ENCODE measurements around the gene LOXL1. TPM values are rescaled to one million over a fixed set of nuclear protein-coding genes. Genes with fewer than 3 reads are reported as not detected.

Gene LOXL1
- total RNA-seq, 2 experiments from 2014 or later = 1.9 to 2.5 TPM

DNA sequence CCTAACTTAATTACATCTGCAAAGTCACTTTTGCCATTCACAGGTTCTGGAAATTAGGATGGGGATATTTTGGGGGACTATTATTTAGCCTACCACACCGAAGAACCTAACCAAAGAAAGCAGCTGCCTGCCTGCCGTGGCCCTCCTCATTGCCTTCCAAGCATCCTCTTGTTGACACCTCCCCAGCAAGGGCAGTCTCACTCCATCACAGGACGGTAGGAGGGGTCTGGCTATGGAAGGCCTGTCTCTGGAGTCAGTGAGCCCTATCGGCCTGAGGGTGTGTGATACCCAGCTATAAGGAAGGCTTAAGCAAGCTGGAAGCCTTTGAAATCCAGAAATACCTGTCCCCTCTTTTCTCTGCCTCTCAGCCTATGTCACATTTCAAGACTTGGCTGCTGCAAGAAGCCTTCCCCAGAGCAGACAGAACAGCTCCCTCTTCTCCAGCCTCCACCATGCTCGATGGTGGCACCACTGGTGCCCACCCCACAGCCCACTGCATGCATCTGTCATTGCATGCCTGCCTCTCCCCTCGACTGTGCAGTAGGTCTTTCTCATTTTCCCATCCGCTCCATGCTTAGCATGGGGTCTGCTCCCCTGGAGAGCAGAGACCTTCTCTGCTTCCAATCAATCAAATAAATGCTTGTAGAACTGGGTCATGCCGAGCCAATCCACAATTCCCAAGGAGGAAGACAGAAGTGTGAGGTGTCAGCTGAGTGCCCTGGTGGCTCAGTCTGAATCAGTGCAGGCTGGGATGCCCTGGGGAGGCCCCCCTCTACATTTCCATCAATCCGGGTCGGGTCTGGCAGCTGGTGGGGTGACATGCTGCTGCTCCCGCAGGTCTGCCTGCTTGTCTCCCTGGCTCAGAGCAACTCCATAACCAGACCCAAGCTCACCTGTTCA, 23.9 kb upstream of the LOXL1 start:
- ChIA-PET CTCF (interaction anchor here (0.5 to 1.2 kb wide), 3 partner anchors 28 to 1446 kb away, joined by 3 read pairs; no protein-coding TSS in a partner anchor), POLR2A (no interaction called here)
- DNase-seq (no peak), ATAC-seq (no peak)
- Mint-ChIP-seq H3K27ac (no peak overlapping the region), H3K36me3 (ENCODE audit: low read depth) (no peaks in the 10 kb centered on the region), H3K27me3 (no peaks in the 10 kb centered on the region), H3K4me1 (no peaks in the 10 kb centered on the region), H3K4me3 (no peak overlapping the region), H3K9me3 (ENCODE audit: low read depth) (no peaks in the 10 kb centered on the region)
- intact Hi-C loops (cut with DNase I, micrococcal nuclease) = no loop called here

DNA sequence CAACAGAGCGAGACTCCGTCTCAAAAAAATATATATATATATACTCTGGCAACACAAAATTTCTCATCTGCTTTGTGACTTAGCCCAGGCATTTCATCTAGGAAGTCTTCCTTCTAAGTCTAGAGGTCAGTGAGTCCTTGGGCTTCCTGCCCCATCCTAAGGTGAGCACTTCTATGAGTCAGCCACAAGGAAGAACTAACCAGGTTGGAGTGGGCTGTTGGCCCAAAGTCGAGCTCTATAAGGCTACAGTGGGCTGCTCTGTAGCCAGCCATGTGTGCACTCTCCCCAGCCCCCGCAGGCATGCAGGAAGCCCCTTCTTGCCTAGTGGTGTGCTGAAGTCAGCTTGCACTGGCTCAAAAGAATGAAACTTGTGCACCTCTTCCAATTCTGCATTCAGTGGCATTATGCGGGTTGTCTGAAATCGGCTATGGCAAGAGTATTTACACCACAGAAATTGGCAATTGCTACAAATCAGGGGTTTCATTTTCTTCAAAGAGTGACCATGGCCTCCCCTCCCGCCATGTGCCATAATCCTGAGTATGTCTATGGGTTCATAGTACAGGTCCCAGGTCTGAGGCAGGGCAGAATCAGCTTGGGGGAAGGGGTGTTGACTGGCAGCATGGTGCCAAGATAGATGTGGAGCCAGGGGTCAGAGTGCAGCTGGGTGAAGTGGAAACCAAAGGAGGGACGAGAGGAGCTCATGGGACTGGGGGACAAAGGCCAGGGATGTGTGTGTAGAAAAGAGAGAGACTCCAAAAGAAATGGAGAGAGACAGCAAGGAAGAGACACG, 22.0 kb upstream of the LOXL1 start:
- ChIA-PET CTCF (interaction anchor here (0.8 to 8.0 kb wide), 3 partner anchors 11 to 53 kb away, joined by 3 to 70 read pairs (median 14); partner anchors contain the start of gene TBC1D21), POLR2A (no interaction called here)
- Mint-ChIP-seq H3K36me3 (ENCODE audit: low read depth) (no peaks in the 10 kb centered on the region), H3K27ac (no peak overlapping the region), H3K27me3 (no peaks in the 10 kb centered on the region), H3K9me3 (ENCODE audit: low read depth) (no peaks in the 10 kb centered on the region), H3K4me3 (no peak overlapping the region), H3K4me1 (no peaks in the 10 kb centered on the region)
- DNase-seq = no peak
- intact Hi-C loops (cut with DNase I, micrococcal nuclease) = no loop called here
- no peak for ATAC-seq

DNA sequence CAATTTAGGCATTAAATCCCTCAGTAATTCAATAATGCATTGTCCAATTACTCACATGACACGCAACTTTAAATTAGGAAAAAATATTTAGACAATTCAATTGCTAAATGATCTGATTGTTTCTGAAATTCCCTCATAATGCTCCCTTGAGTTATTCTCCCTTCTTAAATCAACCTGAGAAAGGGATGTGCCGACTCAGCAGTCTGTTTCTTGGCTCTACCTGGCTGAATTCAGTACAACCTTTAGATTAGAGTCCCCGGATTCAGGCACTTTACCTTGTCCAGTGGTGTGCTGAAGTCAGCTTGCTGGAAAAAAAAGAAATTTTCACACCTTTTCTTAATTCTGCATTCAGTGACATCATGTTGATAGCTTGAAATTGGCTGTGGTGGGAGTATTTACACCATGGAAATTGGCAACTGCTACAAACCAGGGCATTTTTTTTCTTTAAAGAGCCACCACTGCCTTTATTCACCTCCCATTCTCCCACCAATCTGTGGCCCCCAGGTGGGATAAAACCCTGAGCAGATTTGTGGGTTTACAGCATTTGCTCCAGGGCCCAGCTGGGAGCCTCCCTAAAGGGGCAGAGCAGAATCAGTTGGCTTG, 20.9 kb upstream of the LOXL1 start:
- intact Hi-C loops (cut with DNase I, micrococcal nuclease) = no loop called here
- Mint-ChIP-seq H3K4me1 (no peaks in the 10 kb centered on the region), H3K27me3 (no peaks in the 10 kb centered on the region), H3K4me3 (no peak overlapping the region), H3K27ac (no peak overlapping the region), H3K36me3 (ENCODE audit: low read depth) (no peaks in the 10 kb centered on the region), H3K9me3 (ENCODE audit: low read depth) (no peaks in the 10 kb centered on the region)
- ChIA-PET CTCF (interaction anchor here (0.6 to 8.0 kb wide), 7 partner anchors 10 to 54 kb away, joined by 3 to 70 read pairs (median 7); partner anchors contain the start of gene TBC1D21), POLR2A (no interaction called here)
- DNase-seq (no peak), ATAC-seq (no peak)

DNA sequence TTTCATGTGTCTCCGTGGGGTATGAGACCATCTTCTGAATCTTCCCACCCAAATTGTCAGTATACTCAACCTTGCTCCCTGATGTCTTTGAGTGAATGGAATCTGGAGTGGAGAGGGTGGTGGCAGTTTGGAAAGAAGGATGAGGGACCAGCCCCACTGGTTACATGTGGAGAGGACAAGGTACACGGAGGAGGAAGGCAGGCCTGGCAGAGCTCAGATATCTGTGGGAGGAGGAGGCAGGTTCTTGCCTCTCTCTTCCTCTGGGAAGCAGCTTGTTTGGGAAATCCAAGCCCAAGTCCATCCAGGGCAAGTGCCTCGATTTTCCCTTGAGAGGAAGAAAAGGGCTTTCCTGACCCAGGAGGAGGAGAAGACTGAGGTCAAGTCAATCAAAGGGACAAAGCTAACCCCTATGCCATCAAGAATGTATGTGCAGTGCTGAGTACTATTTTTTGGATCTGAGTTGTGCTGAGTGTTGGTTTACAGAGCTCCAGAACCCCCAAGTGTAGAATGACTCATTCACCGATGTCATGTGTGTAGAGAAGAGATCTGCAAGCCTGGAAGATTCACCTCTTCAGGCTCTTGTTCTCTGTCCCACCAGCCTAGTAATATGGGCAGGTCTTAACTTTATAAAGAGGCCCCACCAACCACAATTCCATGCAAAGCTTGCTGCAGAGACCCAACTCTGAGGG, 19.8 kb upstream of the LOXL1 start:
- Mint-ChIP-seq H3K4me1 (no peaks in the 10 kb centered on the region), H3K27ac (no peak overlapping the region), H3K27me3 (no peaks in the 10 kb centered on the region), H3K36me3 (ENCODE audit: low read depth) (no peaks in the 10 kb centered on the region), H3K9me3 (ENCODE audit: low read depth) (no peaks in the 10 kb centered on the region), H3K4me3 (no peak overlapping the region)
- DNase-seq = no peak
- ATAC-seq = peak; percentile 36
- CTCF ChIA-PET = interaction anchor here (0.6 to 8.0 kb wide), 23 partner anchors 8 to 90 kb away, joined by 3 to 70 read pairs (median 6); partner anchors contain the start of gene TBC1D21
- intact Hi-C loops (cut with DNase I, micrococcal nuclease) = loop anchor here in 1 of 2 experiments (2.0 kb wide), 1 partner anchor 32 kb away; no protein-coding TSS in a partner anchor
- POLR2A ChIA-PET = no interaction called here

DNA sequence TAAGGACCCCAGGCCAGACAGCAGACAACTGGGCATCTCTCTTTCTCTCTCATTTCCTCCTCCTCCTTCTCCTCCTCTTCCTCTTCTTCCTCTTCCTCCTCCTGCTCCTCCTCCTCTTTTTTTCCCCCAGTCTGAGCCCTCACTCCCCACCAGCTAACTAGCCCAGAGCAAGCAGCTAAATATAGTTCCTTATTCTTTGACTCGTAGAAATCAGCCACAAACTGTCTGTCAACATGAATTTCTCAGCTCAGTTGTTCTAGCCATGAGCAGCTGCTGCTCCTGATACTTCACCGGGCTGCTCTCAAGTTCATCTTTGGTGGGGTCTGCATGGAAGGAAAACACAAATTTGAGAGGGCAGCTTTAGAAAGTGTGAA, 19.2 kb upstream of the LOXL1 start:
- Mint-ChIP-seq H3K27me3 (no peaks in the 10 kb centered on the region), H3K9me3 (ENCODE audit: low read depth) (no peaks in the 10 kb centered on the region), H3K4me3 (no peak overlapping the region), H3K4me1 (no peaks in the 10 kb centered on the region), H3K27ac (no peak overlapping the region), H3K36me3 (ENCODE audit: low read depth) (no peaks in the 10 kb centered on the region)
- intact Hi-C loops (cut with DNase I, micrococcal nuclease) = loop anchor here in 1 of 2 experiments (2.0 kb wide), 1 partner anchor 32 kb away; no protein-coding TSS in a partner anchor
- DNase-seq (no peak), ATAC-seq (no peak)
- POLR2A ChIA-PET = no interaction called here
- CTCF ChIA-PET = interaction anchor here (0.6 to 8.0 kb wide), 23 partner anchors 9 to 112 kb away, joined by 3 to 70 read pairs (median 6); partner anchors contain the start of gene TBC1D21

DNA sequence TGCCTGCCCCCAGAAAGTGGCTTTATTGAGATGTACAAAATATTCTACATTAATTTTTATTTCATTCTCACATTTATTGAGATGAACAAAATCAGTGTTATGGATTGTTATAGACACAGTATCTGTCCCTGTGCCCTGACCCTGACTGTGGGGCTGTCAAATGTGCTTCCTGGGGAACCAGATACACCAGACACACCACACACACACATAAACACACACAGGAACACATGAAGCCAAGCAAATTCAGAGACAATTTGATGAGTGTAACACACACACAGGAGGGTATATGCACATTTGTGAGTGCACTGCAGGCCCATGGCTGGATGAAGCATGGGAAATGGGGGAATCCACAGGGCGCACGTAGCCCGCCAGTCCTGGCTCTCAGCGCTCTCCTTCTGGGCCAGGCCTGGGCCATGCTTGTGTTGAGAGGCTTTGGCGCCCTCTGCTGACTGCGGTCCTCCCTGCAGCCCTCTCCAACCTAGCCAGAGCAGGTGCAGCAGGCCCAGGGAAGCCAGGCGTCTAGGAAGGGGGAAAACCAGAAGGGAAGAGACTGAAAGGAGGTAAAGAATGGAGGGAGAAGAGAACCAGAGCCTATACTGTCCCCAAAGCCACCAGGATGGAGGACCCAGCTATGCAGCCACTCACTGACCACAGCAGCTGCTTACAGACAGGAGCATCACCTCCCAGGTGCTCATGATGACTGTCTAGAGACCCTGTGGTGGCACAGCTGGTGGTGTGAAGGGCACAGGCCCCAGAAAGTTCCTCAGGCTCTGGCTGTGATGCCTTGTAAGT, 18.0 kb upstream of the LOXL1 start:
- intact Hi-C loops (cut with DNase I, micrococcal nuclease) = loop anchor here in 1 of 2 experiments (1.0 kb wide), 2 partner anchors 11 to 34 kb away; no protein-coding TSS in a partner anchor
- no peak overlapping the region for H3K27ac Mint-ChIP-seq
- POLR2A ChIA-PET = no interaction called here
- CTCF ChIA-PET = interaction anchor here (0.6 to 8.0 kb wide), 19 partner anchors 7 to 540 kb away, joined by 3 to 70 read pairs (median 6); partner anchors contain the start of gene TBC1D21
- H3K9me3 Mint-ChIP-seq (ENCODE audit: low read depth) = no peaks in the 10 kb centered on the region
- H3K4me1 Mint-ChIP-seq = no peaks in the 10 kb centered on the region
- no peaks in the 10 kb centered on the region for H3K36me3 Mint-ChIP-seq (ENCODE audit: low read depth)
- DNase-seq (peak; percentile 90), ATAC-seq (peak; percentile 100)
- H3K4me3 Mint-ChIP-seq = no peak overlapping the region
- no peaks in the 10 kb centered on the region for H3K27me3 Mint-ChIP-seq

DNA sequence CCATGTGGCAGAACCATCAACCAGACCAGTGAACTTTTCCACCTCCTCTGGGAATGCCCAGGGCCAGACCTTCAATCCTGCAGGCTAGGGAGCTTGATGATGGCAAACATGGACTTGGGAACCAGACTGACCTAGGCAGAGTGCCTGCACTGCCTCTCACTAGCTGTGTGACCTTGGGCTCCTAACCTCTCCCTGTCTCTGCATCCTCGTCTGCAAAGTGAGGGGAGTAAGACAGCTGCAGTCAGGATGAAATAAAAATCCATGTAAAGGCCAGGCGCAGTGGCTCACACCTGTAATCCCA, 17.5 kb upstream of the LOXL1 start:
- H3K27me3 Mint-ChIP-seq = no peaks in the 10 kb centered on the region
- H3K4me1 Mint-ChIP-seq = peaks cover 3% of the 10 kb centered on the region
- H3K27ac Mint-ChIP-seq = no peak overlapping the region
- POLR2A ChIA-PET = no interaction called here
- intact Hi-C loops (cut with DNase I, micrococcal nuclease) = loop anchor here in 1 of 2 experiments (1.0 kb wide), 2 partner anchors 11 to 34 kb away; no protein-coding TSS in a partner anchor
- ATAC-seq (no peak), DNase-seq (no peak)
- no peaks in the 10 kb centered on the region for H3K9me3 Mint-ChIP-seq (ENCODE audit: low read depth)
- no peak overlapping the region for H3K4me3 Mint-ChIP-seq
- no peaks in the 10 kb centered on the region for H3K36me3 Mint-ChIP-seq (ENCODE audit: low read depth)
- CTCF ChIA-PET = interaction anchor here (0.6 to 8.0 kb wide), 13 partner anchors 11 to 540 kb away, joined by 3 to 70 read pairs (median 5); partner anchors contain the start of gene TBC1D21

DNA sequence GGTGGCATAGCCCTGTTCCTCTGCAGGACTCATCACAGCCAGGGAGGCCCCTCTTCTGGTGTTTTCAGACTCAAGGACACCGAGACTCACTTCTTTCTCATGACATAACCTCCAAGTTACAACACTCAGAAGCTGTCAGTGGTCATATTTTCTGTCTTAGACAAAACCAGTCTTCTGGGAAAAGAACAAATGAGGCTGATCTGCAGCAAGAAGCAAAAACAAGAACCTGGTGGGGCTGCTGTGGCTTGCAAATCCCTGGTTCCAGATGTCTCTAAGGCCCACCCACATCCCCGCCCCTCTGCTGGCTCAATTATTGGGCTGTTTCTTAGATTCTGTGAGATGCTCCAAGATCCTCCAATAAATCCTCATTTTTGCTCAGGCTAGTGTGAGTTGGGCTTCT, 16.6 kb upstream of the LOXL1 start:
- H3K36me3 Mint-ChIP-seq (ENCODE audit: low read depth) = no peaks in the 10 kb centered on the region
- H3K9me3 Mint-ChIP-seq (ENCODE audit: low read depth) = no peaks in the 10 kb centered on the region
- ChIA-PET POLR2A (interaction anchor here (0.6 kb wide), 1 partner anchor 11 kb away, joined by 3 read pairs; no protein-coding TSS in a partner anchor), CTCF (interaction anchor here (0.6 to 8.0 kb wide), 10 partner anchors 11 to 56 kb away, joined by 3 to 70 read pairs (median 6); partner anchors contain the start of gene TBC1D21)
- H3K27ac Mint-ChIP-seq = no peak overlapping the region
- DNase-seq (no peak), ATAC-seq (no peak)
- intact Hi-C loops (cut with DNase I, micrococcal nuclease) = no loop called here
- H3K4me3 Mint-ChIP-seq = no peak overlapping the region
- no peaks in the 10 kb centered on the region for H3K27me3 Mint-ChIP-seq
- peaks cover 8% of the 10 kb centered on the region for H3K4me1 Mint-ChIP-seq

DNA sequence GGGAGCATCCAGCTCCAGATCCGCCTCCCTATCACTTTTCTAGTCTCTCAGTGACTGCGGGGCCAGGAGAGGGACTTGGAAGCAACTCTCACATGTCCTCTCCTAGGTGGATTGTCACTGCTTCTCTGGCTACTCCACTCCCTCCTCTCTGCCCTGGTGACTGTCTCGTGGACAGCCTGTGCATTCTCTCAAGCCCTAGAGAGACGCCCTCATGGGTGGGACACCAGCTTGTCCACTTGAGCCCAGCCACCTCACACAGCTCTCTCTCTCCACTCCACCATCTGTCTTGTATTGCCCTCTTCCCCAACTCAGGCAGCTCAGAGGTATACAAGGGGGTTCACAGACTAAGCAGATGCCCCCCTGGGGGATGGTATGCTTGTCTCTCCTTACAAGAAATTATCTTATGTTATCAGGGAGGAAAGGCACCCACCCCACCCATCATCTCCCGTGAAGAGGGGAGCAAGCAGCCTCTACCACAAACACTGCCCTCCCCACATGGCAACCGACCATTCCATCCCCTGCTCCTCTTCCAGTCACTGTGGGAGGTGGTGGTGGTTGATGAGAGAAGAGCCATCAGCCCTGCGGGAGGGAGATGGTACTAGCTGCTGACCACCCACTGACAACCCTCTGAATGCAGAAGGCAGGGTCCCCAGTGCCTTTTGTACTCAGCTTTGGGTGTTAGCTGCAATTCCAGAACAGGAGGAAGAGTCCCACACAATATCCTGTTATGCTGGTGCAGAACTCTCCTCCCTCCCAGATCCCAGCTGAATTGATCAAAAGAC, 15.5 kb upstream of the LOXL1 start:
- Mint-ChIP-seq H3K4me1 (peaks cover 8% of the 10 kb centered on the region), H3K27ac (no peak overlapping the region), H3K36me3 (ENCODE audit: low read depth) (no peaks in the 10 kb centered on the region), H3K9me3 (ENCODE audit: low read depth) (no peaks in the 10 kb centered on the region), H3K27me3 (no peaks in the 10 kb centered on the region), H3K4me3 (no peak overlapping the region)
- ATAC-seq (no peak), DNase-seq (no peak)
- CTCF ChIA-PET = interaction anchor here (0.9 to 8.0 kb wide), 5 partner anchors 10 to 55 kb away, joined by 3 to 70 read pairs (median 6); partner anchors contain the start of gene TBC1D21
- intact Hi-C loops (cut with DNase I, micrococcal nuclease) = no loop called here
- POLR2A ChIA-PET = interaction anchor here (0.6 kb wide), 1 partner anchor 12 kb away, joined by 3 read pairs; no protein-coding TSS in a partner anchor

All from activated CD4-positive, alpha-beta T cell treated with anti-CD3 and anti-CD28 coated beads for 36 hours (primary cell).